MM.1S (cell line): ENCODE data around the gene LCE3C.

ENCODE experiments used
- CTCF ChIP-seq: fragments of 300-600 bp; sonication (generic); IDR thresholded peaks from 2 replicates; pipeline ENCODE4 v1.5.1; 2016; ENCODE audit warnings: antibody characterized with exemption, low read length, mixed read lengths
- EZH2 ChIP-seq: fragments of 300-600 bp; sonication (generic); optimal IDR thresholded peaks from 2 replicates; pipeline ENCODE3; 2017; ENCODE audit warnings: low read depth, mild to moderate bottlenecking, antibody characterized with exemption, low read length, mixed read lengths
- EZH2phosphoT487 ChIP-seq: fragments of 300-600 bp; sonication (generic); IDR thresholded peaks from 2 replicates; pipeline ENCODE4 v1.6.1; 2018; ENCODE audit warnings: antibody characterized with exemption, low read length

- TF ChIP-seq CTCF, result no peak
- no peak for TF ChIP-seq EZH2phosphoT487
- no peak for TF ChIP-seq EZH2
Measured at GRCh38 chr1:152622803-152623202, 22.8 kb downstream of the LCE3C start, which contains the start of gene LCE3A.
